Astrocyte (in vitro differentiated cells and primary cell): ENCODE results near the gene HOXD4.

Experiments used
- CTCF ChIP-seq: IDR thresholded peaks from 2 replicates; pipeline ENCODE4 v1.5.1; 2011; ENCODE audit warnings: low read depth, mild to moderate bottlenecking, inconsistent platforms, low read length, moderate library complexity; ENCODE audit not compliant: insufficient read depth
- EZH2 ChIP-seq: IDR thresholded peaks from 2 replicates; pipeline ENCODE4 v1.6.1; 2012; ENCODE audit warnings: mild to moderate bottlenecking, low read length, inconsistent platforms; ENCODE audit not compliant: insufficient read depth

- no peak for TF ChIP-seq CTCF
- no peak for TF ChIP-seq EZH2
These were observed 4.7 kb upstream of the HOXD4 start for GRCh38 chr2:176146645-176147044.
